HEK293 (cell line): ENCODE measurements around the gene ITGA3.

ENCODE experiments used
- ZFP3 ChIP-seq: fragments of 450-650 bp; formaldehyde crosslinking; IDR thresholded peaks from 2 replicates; pipeline ENCODE4 v1.5.1; 2016; ENCODE audit warnings: low read depth, missing biosample characterization, missing genetic modification characterization
- ZNF423 ChIP-seq: fragments of 450-650 bp; formaldehyde crosslinking; IDR thresholded peaks from 2 replicates; pipeline ENCODE4 v1.5.1; 2016; ENCODE audit warnings: missing biosample characterization, missing genetic modification characterization
- TF ChIP-seq, protein P1 (sequence below): fragments of 450-650 bp; formaldehyde crosslinking; IDR thresholded peaks from 2 replicates; pipeline ENCODE4 v1.5.1; 2016; ENCODE audit warnings: missing biosample characterization, missing genetic modification characterization
- TF ChIP-seq, protein P2 (sequence below): sonication (generic); formaldehyde crosslinking; IDR thresholded peaks from 2 replicates; pipeline ENCODE4 v1.8.1; 2022; ENCODE audit warnings: mild to moderate bottlenecking, moderate library complexity, missing genetic modification reagents

DNA sequence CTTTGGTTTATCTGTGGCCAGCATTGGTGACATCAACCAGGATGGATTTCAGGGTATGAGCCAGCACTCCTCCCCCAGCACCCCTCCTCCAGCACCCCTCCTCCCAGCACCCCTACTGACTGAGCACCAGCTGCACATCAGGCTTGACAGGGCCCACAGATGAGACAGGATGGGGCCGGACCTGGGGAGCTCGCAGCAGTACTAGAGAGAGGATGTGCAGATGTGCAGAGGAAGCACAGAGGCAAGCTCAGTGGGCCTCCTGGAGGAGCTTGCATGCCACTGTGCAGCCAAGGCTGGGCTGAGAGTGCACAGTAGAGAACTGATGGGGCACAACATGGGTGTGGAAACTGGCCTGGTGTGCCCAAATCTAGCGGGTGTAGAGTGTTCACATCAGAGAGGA lies 16.2 kb downstream of the ITGA3 start:
- TF ChIP-seq, protein P1, sequence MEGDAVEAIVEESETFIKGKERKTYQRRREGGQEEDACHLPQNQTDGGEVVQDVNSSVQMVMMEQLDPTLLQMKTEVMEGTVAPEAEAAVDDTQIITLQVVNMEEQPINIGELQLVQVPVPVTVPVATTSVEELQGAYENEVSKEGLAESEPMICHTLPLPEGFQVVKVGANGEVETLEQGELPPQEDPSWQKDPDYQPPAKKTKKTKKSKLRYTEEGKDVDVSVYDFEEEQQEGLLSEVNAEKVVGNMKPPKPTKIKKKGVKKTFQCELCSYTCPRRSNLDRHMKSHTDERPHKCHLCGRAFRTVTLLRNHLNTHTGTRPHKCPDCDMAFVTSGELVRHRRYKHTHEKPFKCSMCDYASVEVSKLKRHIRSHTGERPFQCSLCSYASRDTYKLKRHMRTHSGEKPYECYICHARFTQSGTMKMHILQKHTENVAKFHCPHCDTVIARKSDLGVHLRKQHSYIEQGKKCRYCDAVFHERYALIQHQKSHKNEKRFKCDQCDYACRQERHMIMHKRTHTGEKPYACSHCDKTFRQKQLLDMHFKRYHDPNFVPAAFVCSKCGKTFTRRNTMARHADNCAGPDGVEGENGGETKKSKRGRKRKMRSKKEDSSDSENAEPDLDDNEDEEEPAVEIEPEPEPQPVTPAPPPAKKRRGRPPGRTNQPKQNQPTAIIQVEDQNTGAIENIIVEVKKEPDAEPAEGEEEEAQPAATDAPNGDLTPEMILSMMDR (tag by site-specific recombination) = no peak
- TF ChIP-seq, protein P2, sequence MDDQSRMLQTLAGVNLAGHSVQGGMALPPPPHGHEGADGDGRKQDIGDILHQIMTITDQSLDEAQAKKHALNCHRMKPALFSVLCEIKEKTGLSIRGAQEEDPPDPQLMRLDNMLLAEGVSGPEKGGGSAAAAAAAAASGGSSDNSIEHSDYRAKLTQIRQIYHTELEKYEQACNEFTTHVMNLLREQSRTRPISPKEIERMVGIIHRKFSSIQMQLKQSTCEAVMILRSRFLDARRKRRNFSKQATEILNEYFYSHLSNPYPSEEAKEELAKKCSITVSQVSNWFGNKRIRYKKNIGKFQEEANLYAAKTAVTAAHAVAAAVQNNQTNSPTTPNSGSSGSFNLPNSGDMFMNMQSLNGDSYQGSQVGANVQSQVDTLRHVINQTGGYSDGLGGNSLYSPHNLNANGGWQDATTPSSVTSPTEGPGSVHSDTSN (CRISPR knock-in tag) = no peak
- TF ChIP-seq ZFP3 (tag by site-specific recombination) = no peak
- no peak for TF ChIP-seq ZNF423 (tag by site-specific recombination)
